Suprapubic skin (tissue), 3 donors: ENCODE data around the gene RASSF8.

ENCODE experiments used
- EP300 ChIP-seq: sonication (generic); formaldehyde crosslinking; IDR thresholded peaks from one replicate; pipeline ENCODE4 v1.6.1; 2017; ENCODE audit warnings: antibody characterized with exemption
- POLR2A ChIP-seq, 2 donors: fragments of 450-650 bp; IDR thresholded peaks; one replicate each; pipeline ENCODE4 v1.6.1; 2017; ENCODE audit warnings: antibody characterized with exemption in 2 of 2, mild to moderate bottlenecking in 2 of 2, moderate library complexity in 2 of 2
- TF ChIP-seq, protein P1 (sequence below), 2 donors: fragments of 200-600 bp in 1 of 2; fragments of 450-650 bp in 1 of 2; sonication (generic) in 1 of 2; IDR thresholded peaks; one replicate each; pipeline ENCODE4 v1.5.1; 2016 to 2019; ENCODE audit warnings: antibody characterized with exemption in 2 of 2, mild to moderate bottlenecking in 1 of 2, moderate library complexity in 1 of 2

DNA sequence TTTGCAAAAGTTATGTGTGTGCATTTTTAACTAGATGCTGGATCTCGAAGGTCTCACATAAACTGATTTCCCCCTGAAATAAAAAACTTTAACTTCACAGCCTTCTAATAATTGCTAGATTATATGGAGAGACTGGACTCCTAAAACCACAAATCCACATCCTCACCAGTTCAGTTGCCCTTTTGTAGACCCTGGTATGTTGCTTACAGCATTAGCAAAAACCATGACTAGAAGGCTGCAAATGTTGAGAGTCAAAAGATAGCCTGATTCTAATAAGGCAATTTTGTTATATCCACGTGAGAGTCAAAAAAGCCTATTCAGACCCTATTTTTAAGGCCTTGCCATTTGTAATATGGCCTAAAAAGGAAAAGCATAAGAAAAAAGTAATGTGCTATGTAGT lies 37.4 kb downstream of the RASSF8 start:
- TF ChIP-seq, protein P1, sequence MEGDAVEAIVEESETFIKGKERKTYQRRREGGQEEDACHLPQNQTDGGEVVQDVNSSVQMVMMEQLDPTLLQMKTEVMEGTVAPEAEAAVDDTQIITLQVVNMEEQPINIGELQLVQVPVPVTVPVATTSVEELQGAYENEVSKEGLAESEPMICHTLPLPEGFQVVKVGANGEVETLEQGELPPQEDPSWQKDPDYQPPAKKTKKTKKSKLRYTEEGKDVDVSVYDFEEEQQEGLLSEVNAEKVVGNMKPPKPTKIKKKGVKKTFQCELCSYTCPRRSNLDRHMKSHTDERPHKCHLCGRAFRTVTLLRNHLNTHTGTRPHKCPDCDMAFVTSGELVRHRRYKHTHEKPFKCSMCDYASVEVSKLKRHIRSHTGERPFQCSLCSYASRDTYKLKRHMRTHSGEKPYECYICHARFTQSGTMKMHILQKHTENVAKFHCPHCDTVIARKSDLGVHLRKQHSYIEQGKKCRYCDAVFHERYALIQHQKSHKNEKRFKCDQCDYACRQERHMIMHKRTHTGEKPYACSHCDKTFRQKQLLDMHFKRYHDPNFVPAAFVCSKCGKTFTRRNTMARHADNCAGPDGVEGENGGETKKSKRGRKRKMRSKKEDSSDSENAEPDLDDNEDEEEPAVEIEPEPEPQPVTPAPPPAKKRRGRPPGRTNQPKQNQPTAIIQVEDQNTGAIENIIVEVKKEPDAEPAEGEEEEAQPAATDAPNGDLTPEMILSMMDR (IDR thresholded peaks at IDR 0.05) = no peak
- no peak for TF ChIP-seq POLR2A (IDR thresholded peaks at IDR 0.05)
- no peak for TF ChIP-seq EP300
